ENCODE results near the gene PSME3.

The PSME3 gene, protein sequence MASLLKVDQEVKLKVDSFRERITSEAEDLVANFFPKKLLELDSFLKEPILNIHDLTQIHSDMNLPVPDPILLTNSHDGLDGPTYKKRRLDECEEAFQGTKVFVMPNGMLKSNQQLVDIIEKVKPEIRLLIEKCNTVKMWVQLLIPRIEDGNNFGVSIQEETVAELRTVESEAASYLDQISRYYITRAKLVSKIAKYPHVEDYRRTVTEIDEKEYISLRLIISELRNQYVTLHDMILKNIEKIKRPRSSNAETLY

DNA sequence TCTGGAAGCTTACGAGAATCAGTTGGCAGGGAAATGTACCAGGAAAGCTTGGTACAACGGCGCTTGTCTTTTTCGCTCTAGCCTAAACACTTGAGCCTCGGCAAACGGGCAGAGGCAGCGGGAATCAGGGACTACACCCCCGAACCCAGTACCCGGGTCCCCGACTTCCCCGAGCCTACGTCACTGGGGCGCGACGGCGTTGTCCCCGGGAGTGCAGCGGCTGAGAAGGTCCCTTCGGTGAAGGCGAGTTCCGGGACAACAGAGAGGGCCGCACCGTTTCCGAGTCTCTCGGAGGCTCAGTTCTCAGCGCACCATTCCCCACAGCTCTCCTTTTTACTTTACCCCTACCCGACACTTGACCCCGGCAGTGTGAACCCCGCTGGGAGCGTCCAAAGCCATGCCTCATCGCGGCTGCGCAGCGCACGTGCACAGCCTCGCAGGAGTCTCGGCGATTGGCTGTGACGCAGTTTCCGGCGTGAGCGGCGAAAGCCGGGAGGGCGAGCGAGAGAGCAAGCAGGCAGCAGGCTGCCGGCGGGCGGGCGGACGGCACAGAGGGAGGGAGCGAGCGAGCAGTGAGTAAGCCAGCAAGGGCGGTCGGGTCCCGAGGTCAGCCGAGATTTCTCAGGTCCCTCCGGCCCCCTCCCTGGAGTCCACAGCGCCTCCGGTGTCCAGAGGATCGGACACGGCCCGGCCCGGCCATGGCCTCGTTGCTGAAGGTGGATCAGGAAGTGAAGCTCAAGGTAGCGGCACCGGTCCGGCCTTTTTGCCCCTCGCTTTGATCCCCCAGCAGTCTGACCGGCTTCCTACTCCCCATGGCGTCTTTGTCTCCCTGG is at the start of gene PSME3:
Gene PSME3, plus strand, starts transcription at position 464 of the 833 bp plus-strand sequence. Its CDS starts 235 bp downstream, at position 699.
- DNase-seq, result peak; percentile 88

DNA sequence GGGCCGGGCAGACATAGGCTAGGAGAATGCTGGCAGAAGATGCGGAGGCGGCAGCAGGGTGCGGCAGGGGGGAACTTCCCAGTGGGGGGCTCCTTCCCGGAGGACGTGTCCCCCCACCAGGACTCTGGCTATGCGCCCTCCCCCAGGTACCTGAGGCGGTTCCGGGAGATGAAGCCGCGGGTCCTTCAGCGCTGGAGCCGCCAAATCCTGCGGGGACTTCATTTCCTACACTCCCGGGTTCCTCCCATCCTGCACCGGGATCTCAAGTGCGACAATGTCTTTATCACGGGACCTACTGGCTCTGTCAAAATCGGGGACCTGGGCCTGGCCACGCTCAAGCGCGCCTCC is 49.4 kb upstream of the PSME3 start:
- DNase-seq, result no peak

DNA sequence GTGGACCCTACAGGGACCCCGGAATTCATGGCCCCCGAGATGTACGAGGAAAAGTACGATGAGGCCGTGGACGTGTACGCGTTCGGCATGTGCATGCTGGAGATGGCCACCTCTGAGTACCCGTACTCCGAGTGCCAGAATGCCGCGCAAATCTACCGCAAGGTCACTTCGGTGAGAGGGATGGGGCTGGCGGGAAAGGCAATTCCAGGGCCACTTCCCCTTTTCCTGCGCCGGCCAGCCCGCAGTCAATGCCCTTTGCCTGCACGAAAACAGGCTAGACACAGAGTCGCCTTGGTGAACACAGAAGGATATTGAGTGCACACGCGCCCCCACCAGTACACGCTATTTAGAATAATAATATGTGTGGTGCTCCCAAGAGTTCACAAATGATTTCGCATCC is 48.8 kb upstream of the PSME3 start:
- no peak for DNase-seq

DNA sequence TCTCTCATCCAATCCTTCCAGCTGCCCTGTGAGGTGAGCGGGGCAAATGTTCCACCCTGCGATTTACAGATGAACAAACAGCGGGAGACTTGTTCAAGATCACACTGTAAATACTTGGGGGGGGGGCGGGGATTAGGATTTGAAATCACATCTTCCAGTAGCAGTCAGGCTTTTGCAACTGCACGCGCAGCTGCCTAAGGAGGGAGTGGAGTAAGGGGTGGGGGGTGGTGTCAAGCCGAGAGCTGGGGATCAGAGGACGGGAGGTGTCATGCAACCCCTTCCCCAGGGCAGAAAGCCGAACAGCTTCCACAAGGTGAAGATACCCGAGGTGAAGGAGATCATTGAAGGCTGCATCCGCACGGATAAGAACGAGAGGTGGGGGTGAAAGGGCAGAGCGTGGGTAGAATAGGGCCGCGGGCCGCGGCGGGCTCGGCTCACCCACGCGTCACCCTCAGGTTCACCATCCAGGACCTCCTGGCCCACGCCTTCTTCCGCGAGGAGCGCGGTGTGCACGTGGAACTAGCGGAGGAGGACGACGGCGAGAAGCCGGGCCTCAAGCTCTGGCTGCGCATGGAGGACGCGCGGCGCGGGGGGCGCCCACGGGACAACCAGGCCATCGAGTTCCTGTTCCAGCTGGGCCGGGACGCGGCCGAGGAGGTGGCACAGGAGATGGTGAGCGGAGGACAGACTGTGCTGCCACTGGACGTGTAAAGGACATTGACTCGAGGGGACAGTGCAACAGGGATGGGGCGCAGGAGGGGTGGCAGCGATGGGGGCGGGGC is 48.2 kb upstream of the PSME3 start:
- DNase-seq, result no peak

DNA sequence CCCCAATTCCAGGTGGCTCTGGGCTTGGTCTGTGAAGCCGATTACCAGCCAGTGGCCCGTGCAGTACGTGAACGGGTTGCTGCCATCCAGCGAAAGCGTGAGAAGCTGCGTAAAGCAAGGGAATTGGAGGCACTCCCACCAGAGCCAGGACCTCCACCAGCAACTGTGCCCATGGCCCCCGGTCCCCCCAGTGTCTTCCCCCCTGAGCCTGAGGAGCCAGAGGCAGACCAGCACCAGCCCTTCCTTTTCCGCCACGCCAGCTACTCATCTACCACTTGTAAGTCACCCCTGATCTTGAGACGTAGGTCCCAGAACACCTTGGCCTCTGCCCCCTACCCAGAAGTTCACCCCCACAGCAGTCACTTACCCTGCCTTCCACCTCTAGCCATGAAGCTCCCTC is 45.9 kb upstream of the PSME3 start:
- DNase-seq, result no peak

DNA sequence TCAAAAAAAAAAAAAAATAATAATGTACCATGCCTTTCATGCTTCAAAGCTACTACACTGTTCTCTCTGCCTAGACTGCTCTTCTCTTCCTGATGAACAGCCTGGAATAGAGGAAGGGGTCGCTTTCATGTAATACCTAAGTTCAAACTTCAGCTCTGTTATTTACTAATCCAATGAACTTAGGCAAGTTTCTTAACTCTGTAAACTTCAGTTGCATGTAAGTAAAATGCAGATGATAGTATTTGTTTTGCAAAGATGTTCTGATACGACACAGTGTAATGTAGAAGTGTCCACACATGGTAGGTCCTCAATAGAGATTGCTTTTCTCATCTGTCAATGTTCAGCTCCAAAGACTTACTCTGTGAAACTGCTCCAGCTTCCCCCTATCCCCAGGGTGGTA is 41.2 kb upstream of the PSME3 start:
- DNase-seq, result no peak

DNA sequence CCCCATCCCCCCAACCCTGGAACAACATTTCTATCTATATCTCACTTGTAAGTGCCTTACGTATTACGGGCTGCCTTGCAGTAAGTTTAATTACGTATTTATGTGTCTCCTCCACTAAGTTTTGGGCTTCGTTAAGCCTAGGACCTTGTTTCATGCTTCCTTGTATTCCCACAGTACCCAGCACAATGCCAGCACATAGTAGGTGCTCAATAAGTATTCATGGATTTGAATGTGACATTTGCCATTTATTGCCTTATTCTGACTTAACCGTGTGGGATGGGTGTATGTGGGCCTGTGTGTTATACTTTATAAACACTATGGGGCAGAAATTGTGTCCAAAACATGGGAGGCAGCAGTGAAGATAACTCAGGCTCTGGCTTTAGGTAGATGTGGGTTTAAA is 40.7 kb upstream of the PSME3 start:
- DNase-seq, result no peak

DNA sequence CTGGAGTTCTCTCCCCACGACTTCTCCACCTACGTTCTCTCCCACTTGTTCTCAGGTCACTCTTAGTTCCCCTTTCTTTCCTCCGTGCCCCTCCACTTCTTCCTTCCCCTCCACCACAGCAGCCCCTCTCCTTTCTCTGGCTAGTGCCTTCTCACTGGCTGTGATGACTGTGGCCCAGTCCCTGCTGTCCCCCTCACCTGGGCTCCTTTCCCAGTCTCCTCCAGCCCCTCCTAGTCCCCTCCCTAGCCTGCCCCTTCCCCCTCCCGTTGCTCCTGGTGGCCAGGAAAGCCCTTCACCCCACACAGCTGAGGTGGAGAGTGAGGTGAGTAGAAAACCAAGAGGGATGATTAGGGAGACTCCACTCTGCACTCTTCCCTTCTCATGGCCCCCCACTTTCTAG is 38.1 kb upstream of the PSME3 start:
- no peak for DNase-seq

DNA sequence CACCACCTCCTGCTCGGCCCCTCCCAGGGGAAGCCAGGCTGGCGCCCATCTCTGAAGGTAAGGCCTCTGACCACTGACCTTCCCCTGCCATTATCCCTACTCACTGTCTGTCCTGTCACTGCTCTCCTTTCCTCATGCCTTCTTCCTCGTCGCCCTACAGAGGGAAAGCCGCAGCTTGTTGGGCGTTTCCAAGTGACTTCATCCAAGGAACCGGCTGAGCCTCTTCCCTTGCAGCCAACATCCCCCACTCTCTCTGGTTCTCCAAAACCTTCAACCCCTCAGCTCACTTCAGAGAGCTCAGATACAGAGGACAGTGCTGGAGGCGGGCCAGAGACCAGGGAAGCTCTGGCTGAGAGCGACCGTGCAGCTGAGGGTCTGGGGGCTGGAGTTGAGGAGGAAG is 37.7 kb upstream of the PSME3 start:
- DNase-seq, result no peak

DNA sequence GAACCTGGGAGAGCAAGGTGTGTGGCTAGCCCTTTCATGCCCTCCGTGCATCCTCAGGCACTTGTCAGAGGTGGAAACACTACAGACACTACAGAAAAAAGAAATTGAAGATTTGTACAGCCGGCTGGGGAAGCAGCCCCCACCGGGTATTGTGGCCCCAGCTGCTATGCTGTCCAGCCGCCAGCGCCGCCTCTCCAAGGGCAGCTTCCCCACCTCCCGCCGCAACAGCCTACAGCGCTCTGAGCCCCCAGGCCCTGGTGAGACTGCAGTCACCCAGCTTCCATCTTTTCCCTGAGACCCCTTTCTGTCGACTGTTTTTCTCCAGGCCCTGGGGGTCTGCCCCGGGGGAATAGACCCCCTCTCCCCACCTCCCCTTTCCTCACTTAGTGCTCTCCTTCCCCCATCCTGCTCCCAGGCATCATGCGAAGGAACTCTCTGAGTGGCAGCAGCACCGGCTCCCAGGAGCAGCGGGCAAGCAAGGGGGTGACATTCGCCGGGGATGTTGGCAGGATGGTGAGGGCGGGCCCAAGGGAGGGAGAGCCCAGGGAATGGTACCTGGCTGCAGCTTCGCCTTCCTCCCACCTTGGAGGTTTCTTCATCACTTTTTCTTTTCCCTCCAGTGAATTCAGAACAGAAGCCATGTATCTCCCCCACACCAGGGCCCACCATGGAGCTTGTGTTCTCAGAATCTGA is 37.0 kb upstream of the PSME3 start:
- DNase-seq, result no peak

DNA sequence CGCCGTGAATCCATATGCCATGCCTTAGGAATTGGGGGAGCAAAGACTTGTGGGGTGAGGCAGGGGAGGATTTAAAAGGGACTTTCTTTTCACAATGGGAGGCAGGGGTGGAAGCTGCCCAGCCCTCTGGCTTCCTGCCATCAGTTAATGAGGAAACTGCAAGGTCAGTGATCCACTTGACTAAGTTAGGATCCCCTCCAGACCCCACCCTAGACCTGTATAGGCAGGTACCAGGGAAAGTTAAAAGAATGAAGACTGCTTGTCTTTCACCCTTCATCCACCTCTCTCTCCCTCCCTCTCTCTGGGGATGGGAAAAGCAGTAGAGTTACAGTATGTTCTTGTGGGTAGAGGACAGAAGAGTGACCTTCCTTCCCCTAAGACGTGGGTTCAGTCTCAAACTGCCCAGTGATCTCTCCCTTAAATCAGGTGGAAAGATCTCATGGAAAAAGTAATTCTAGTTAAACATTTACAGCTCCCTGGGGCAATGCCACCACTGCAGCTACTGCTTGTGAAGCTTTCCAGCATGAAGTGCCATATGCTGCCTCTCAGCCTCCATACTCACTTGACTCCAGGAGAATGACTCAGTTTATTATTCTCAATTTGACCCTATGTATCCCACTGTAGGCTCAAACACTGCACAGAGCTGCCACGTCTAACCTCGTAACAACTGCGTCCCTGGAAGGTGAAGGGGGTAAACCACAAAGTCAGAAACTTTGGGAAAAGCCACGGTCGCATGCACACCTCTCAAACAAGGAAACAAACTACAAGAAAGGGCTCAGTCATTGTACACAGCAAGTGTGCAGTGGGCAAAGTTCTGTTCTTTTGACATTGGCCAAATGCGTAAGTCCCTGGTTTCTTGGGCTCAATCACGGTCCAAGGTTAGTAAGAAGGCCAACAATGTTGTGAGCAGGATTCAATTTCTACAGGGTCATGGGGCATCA is 35.9 kb upstream of the PSME3 start:
- no peak for DNase-seq

DNA sequence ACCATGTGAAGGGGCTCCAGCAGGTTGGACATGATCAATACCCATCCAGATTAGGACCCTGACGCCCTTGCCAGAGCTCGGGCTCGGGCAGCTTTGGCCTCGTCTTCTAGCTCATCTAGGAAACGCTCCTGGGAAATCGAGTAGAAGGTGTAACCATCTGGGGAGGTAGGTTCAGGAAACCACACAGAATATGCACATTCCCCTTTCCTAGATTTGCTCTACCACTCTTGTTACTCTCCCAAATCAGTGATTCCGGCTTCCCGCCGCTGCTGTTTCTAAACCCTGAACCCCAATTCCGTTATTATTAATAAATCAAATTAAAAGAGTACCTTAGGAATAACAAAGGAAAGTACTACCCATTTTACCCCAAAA is 35.2 kb upstream of the PSME3 start:
- DNase-seq, result no peak

DNA sequence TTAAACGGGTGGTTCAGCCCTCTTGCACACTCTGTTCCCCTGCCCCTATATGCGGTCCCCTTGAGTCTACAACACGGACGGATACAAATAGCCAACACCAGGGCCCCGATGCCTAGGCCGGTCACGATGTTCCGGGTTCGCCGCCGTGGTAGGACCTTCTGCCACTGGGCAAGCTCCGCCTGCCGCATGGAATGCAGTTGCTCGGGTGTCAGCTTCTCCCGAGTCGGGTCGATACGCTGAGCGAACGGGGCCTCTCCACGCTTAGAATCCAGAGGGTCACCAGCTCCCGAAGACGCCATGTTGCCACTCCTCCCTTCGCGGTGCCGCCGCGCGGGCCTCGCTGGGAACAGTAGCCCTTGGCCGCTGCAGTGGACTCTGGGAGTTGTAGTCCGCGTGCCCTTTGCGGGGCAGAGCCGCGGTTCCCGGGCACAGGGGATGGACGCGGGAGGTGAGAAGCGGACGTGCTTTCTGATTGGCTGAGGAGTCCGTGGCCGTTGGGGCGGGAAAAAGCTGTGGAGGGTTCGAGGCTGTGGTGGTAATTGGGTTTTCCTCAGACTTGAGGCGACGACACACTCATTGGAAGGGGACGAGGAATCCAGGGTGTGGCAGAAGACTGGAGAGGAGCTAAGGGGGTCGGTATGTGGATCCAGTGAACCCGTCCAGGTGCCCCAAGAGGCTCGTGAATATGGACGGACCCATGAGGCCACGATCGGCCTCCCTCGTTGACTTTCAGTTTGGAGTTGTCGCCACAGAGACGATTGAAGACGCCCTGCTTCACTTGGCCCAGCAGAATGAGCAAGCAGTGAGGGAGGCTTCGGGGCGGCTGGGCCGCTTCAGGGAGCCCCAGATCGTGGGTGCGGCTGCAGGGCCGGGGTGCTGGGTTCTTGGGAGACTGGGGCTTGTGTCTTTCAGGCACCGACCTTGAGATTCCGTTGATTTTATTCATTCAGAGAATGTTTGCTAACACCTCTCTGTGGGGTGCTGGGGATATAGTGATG is 34.5 kb upstream of the PSME3 start, which contains the start of the genes CNTD1 and COA3:
Gene CNTD1, plus strand, starts transcription at position 479 of the 998 bp plus-strand sequence. Its CDS starts 207 bp downstream, at position 686.
Gene COA3, minus strand, starts transcription at position 322 of the 998 bp plus-strand sequence. Its CDS starts 23 bp downstream, at position 299.
- peak; percentile 44 for DNase-seq

DNA sequence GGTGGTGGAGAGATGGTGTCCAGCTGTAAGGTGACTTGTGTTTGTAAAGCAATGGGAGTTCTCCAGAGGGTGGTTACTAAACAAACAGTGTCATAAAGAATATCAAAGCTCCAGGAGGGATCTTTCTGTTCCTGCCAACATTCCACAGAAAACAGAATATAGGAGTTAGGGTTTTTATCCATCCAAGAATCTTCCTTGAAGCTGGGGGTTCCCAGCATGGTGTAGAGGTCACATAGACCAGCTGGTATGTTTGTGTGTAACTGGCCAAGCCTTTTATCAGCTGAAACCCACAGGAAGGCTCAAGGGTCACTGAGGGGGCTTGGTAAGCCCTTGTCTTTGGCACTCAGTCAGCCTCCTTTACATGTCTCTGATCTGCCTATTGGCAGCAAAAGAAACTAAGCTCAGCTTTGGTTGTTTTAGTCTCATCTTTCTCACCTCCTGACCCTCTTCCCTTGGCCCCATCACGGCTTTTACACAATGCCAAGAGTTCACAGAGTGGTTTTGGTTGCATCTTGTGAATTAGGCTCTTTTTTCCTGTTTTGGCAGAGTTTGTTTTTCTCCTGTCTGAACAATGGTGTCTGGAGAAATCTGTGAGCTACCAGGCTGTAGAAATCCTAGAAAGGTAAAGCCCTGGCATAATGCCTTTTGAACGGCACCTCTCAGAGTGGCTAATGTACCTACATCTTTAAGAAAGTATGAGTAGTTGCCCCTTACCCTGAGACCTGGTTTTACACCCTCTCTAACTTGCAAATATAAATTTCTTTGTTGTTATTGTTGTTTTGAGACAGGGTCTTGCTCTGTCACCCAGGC is 29.9 kb upstream of the PSME3 start:
- no peak for DNase-seq

DNA sequence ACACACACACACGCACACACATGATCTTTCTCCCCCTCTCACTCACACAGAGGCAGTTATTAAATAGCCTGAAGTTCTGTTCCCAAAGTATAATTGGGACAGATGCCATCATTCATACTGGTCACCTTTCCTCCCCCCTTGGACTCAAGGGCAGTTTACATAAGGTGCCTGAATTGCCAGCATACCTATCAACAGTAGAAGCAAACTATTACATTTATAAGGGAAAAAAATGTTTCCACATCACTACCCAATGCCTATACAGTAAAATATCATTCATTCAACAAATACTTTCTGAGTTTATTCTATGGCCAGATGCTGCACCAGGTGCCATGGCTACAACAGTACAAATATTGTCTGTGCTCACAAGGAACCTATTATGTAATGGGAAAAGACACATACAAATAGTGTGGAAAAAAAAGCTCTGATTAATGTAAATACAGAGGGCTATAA is 28.3 kb upstream of the PSME3 start:
- no peak for DNase-seq

DNA sequence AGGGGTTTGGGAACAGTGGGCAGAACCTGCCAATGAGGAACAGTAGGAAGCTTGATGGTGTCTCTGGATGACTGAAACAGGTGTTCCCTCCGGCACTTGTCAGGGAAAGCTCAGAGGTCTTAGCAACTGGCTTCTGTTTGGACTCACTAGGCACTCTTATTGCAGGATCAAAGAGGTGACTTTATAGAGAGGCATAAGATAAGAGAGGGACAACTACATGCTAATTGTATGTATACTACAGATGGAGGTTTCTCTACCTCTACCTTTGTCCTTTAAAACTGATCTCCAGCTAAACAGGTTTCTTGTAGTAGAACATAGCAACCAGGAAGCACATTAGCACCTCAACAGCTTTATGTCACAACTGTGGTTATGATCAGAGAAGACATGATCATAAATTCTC is 26.9 kb upstream of the PSME3 start:
- DNase-seq, result no peak

DNA sequence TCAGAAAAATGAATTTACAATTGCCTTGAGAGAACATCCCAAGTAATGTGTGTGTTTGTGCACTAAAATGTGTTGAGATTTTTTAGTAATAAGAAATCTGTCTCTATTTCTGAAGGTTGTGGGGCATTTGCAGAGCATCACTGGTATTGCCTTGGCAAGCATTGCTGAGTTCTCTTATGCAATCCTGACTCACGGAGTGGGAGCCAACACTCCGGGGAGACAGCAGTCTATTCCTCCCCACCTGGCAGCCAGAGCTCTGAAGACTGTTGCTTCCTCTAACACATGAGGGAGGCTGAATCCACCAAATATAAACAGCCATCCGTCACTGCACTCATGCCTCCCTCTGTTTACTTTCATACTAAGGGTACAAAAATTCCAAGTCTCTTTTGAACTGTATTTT is 23.9 kb upstream of the PSME3 start:
- no peak for DNase-seq

DNA sequence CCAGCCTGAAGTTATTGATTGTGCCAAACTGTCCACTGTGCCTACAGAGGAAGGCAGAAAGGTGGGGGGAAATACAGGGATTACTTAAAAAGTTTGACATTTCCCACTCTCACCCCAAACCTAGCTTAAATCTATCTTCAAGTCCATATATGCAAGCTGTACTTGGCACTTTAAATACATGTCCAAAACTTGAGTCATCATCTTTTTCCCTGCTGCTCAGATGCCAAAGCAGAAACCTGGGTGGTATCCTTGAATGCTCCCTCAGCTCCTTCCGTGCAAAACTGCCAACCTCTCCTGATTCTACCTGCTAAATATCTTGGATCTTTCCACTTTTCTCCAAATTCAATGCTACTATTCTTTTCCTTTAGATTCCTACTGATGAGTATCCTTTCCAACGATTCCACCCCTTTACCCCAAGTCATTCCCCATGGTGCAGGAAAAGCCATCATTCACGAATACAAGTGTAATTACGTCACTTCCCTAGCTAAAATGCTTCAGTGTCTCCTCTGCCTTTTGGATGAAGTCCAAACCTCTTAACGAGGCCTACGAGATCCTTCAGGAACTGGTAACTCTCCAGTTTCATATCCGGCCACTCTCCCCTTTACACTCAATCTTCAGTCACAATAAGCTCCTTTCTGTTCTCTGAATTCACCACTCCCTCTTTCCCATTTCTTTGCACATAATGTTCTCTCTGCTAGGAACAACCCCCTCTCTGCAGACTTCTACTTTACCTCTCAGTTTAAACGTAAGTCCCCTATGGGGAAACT is 18.4 kb upstream of the PSME3 start:
- DNase-seq, result no peak

DNA sequence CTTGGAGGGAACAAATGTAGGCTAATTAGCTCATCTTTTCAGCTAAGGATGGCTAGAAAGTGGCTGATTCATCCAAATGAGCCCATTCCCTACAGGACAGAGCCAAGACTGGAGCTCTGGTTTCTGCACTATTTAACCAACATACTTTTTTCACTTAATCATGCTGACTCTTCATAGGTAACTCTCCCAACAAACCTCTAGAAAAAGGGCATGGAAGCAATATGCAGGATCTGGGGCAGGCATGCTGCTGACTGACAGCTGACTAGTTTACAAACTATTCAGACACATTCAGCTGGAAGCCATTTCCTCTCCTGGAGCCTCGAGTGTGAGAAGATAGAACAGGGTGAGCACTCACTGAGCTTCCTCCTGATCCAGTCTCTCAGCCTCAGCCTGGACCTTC is 15.3 kb upstream of the PSME3 start:
- DNase-seq, result no peak

Data from amniotic stem cell (primary cell).